ENCODE results near the gene HOXA11. TPM values are rescaled to one million over a fixed set of nuclear protein-coding genes. Genes with fewer than 3 reads are reported as not detected.
A peak's percentile ranks its signal among the peaks of the same experiment; 100 is the strongest.

HOXA11 gene
- total and polyA plus RNA-seq, 2 of the 4 experiments (the other 2 are of a cell fraction) = 0.05 TPM; not detected in 1

GRCh38 chr7:27201580-27202017 lies 16.6 kb upstream of the HOXA11 start:
- Histone ChIP-seq H3K14ac (replicated peaks; ENCODE audit: low read depth, low read length) (no peak overlapping the region), H2AK5ac (ENCODE audit: low read depth, low read length) (no peak overlapping the region), H3K9me3 (ENCODE audit: control insufficient read depth, insufficient read depth, low read length) (peaks cover 11% of the 10 kb centered on the region; the same call in 1 of the 2 replicates), H3K36me3 (ENCODE audit: control insufficient read depth, insufficient read depth, low read length) (no peaks in the 10 kb centered on the region), H2BK20ac (ENCODE audit: low read depth, low read length) (no peak overlapping the region), H3K79me1 (ENCODE audit: low read depth in 1 of 2, low read length in 2 of 2) (no peaks in the 10 kb centered on the region), H3K9me1 (ENCODE audit: insufficient read depth, low read length) (peaks cover 5% of the 10 kb centered on the region; the same call in 1 of the 2 replicates), H3K27me3 (ENCODE audit: control insufficient read depth, insufficient read depth, low read length) (peaks cover 93% of the 10 kb centered on the region), H4K91ac (ENCODE audit: insufficient read depth, low read depth, low read length) (no peak overlapping the region), H2AK9ac (replicated peaks; ENCODE audit: low read depth, low read length, poor library complexity) (no peak overlapping the region), H2BK5ac (ENCODE audit: low read depth, low read length, poor library complexity, severe bottlenecking) (no peak overlapping the region), H2AFZ (replicated peaks; ENCODE audit: low read length, poor library complexity) (no peak overlapping the region), H3K4ac (ENCODE audit: low read depth, low read length) (no peak overlapping the region), H3K4me2 (ENCODE audit: low read depth, low read length) (no peak overlapping the region; the same call in 1 of the 2 replicates), H3K56ac (ENCODE audit: extremely low read depth, insufficient read depth, low read length) (no peak overlapping the region), H3K4me3 (ENCODE audit: insufficient read depth, low read depth, low read length) (no peak overlapping the region), H3K4me1 (ENCODE audit: control insufficient read depth, insufficient read depth, low read length) (peaks cover 2% of the 10 kb centered on the region; the same call in 1 of the 2 replicates), H3K18ac (ENCODE audit: low read depth, low read length) (no peak overlapping the region), H3K27ac (ENCODE audit: insufficient read depth, low read length) (no peak overlapping the region), H4K20me1 (ENCODE audit: insufficient read depth, low read length) (peaks cover 24% of the 10 kb centered on the region), H3K9ac (ENCODE audit: low read depth, low read length) (no peak overlapping the region), H2BK15ac (ENCODE audit: low read depth, low read length) (no peak overlapping the region), H2BK120ac (ENCODE audit: low read depth, low read length) (no peak overlapping the region), H4K8ac (ENCODE audit: low read depth in 2 of 2, low read length in 2 of 2) (no peak overlapping the region), H4K5ac (ENCODE audit: low read depth, low read length) (no peak overlapping the region), H3K23ac (ENCODE audit: low read depth, low read length) (0 out of 2 replicates have a peak overlapping the region, but pooled peaks have one; percentile 8)
- intact Hi-C loops (cut with micrococcal nuclease) = no loop called here
- ChIA-PET CTCF (no interaction called here), POLR2A (ENCODE audit: unreplicated experiment) (interaction anchor here (0.6 kb wide), 1 partner anchor 606 kb away, joined by 3 read pairs; no protein-coding TSS in a partner anchor)
- in situ Hi-C loops (cut with MboI; ENCODE audit: low sequenced_read_pairs) = loop anchor here (5.0 to 10.0 kb wide), 2 partner anchors 381 to 573 kb away; no protein-coding TSS in a partner anchor
- 38% methylated on average over 1 of the region's 4 CpGs; no CpG with 5 or more reads in 1 of the 2 experiments for WGBS, 2 experiments (ENCODE audit: extremely low coverage in 2 of 2, insufficient read length in 1 of 2)
- TF ChIP-seq BHLHE40 (IDR thresholded peaks at IDR 0.05; ENCODE audit: low read depth, low read length) (no peak), ELK1 (IDR thresholded peaks at IDR 0.05; ENCODE audit: borderline replicate concordance, low read depth, low read length) (no peak), RCOR1 (IDR thresholded peaks at IDR 0.05; ENCODE audit: insufficient replicate concordance, low read length) (no peak), CEBPB (IDR thresholded peaks at IDR 0.05; ENCODE audit: low read depth, low read length) (no peak), MAZ (IDR thresholded peaks at IDR 0.05; ENCODE audit: borderline replicate concordance, low read depth, low read length) (no peak), MXI1 (IDR thresholded peaks at IDR 0.05; ENCODE audit: borderline replicate concordance, low read depth, low read length) (no peak), POLR2A (IDR thresholded peaks at IDR 0.05; ENCODE audit: low read depth, low read length) (no peak), CHD1 (IDR thresholded peaks at IDR 0.05; ENCODE audit: low read depth, low read length) (no peak), NFE2L2 (IDR thresholded peaks at IDR 0.05; ENCODE audit: low read depth, low read length) (no peak)
- TF ChIP-seq, protein P1, sequence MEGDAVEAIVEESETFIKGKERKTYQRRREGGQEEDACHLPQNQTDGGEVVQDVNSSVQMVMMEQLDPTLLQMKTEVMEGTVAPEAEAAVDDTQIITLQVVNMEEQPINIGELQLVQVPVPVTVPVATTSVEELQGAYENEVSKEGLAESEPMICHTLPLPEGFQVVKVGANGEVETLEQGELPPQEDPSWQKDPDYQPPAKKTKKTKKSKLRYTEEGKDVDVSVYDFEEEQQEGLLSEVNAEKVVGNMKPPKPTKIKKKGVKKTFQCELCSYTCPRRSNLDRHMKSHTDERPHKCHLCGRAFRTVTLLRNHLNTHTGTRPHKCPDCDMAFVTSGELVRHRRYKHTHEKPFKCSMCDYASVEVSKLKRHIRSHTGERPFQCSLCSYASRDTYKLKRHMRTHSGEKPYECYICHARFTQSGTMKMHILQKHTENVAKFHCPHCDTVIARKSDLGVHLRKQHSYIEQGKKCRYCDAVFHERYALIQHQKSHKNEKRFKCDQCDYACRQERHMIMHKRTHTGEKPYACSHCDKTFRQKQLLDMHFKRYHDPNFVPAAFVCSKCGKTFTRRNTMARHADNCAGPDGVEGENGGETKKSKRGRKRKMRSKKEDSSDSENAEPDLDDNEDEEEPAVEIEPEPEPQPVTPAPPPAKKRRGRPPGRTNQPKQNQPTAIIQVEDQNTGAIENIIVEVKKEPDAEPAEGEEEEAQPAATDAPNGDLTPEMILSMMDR (conservative IDR thresholded peaks at IDR 0.05; ENCODE audit: low read depth, low read length) = no peak
- dilution Hi-C loops (cut with HindIII; ENCODE audit: low sequenced_read_pairs, unreplicated experiment) = no loop called here
- BruUV-seq (replicated peaks) = no TSS peak
- DNase-seq (no peak), ATAC-seq (ENCODE audit: low read depth) (no peak)

All from IMR-90 (cell line).